Measurements from ENCODE around the gene TRIM54.
A peak's percentile ranks its signal among the peaks of the same experiment; 100 is the strongest.

TRIM54 gene

GRCh38 chr2:27353762-27354596, 71.8 kb downstream of the TRIM54 start:
- DNase-seq (ENCODE audit: low read depth): no peak
- no peak overlapping the region for H3K4me3 ChIP-seq (ENCODE audit: low read length)
- no peak for TF ChIP-seq CTCF (conservative IDR thresholded peaks at IDR 0.05; ENCODE audit: low read depth, low read length)

GRCh38 chr2:27354597-27354927, 72.3 kb downstream of the TRIM54 start:
- no peak for DNase-seq (ENCODE audit: low read depth)
- H3K4me3 ChIP-seq (ENCODE audit: low read length): no peak overlapping the region
- no peak for TF ChIP-seq CTCF (conservative IDR thresholded peaks at IDR 0.05; ENCODE audit: low read depth, low read length)

GRCh38 chr2:27356056-27356381, 73.8 kb downstream of the TRIM54 start:
- DNase-seq (ENCODE audit: low read depth): no peak
- TF ChIP-seq CTCF (conservative IDR thresholded peaks at IDR 0.05; ENCODE audit: low read depth, low read length): no peak
- peak overlapping the region; percentile 80 for H3K4me3 ChIP-seq (ENCODE audit: low read length)

- H3K4me3 ChIP-seq (ENCODE audit: low read length): peak within 1 kb of the TSS; percentile 80
- DNase-seq (ENCODE audit: low read depth): peak; percentile 95
- TF ChIP-seq CTCF (conservative IDR thresholded peaks at IDR 0.05; ENCODE audit: low read depth, low read length): no peak
Measured at GRCh38 chr2:27356382-27357181, 74.4 kb downstream of the TRIM54 start, which contains the start of gene GTF3C2. GTF3C2 (minus strand) TSS chr2:27356764; CDS start chr2:27343554, 13,210 bp downstream.
